ENCODE measurements around the gene SAE1.

SAE1 gene

DNA sequence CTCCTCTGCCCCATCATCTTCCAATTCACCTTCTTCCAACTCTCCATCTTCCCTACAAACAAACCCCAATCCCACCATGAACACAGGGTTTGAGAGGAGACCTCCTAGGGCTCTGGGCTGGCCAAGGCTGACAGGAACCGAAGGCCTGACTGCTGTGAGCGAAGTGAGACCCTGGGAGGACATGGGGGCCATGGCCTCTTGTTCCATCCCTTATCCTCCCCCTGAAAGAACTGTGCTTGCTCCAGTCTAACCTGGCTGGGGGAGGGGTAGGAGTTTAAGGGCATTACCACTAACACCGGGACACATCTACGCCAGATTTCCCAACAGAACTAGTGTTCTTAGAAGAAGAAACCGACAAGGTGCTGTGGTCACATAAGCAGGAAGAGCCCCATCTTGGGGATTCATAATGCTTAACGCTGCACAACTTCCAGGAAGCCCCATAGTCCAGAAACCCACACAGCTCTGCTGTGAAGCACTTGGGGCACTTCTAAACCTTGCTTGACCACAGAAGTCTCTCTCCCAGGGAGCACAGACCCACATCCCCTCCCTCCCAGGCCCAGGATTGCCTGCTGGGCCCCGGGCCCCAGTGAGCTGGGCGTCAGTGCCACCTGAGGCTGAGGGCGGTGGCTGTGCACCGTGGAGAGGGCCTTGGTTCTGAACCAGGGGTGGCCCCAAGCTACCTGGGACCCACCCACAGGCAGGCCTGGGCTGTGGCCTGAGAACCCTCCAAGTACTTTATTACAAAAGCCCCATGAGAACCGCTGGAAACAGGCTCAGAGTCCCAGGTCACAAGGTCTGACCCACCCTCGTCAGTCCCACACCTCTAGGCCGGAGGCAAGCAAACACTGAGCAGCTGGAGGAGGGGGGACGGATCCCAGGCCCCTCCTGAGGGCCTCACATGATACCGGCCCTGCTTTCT lies 35.8 kb upstream of the SAE1 start:
- Histone ChIP-seq H3K27ac (peak overlapping the region; percentile 36; the same call in 1 of the 2 replicates), H3K9me3 (ENCODE audit: low read depth, low read length) (no peaks in the 10 kb centered on the region), H3K4me3 (no peak overlapping the region), H3K36me3 (ENCODE audit: insufficient read depth, low read length) (peaks cover 34% of the 10 kb centered on the region), H3K9ac (ENCODE audit: insufficient read length) (no peak overlapping the region)
- TF ChIP-seq FOXP2 (optimal IDR thresholded peaks at IDR 0.05; ENCODE audit: control extremely low read depth, extremely low read length, insufficient read depth) (no peak), POLR2AphosphoS5 (IDR thresholded peaks at IDR 0.05; ENCODE audit: borderline replicate concordance, low read depth, low read length) (no peak), EZH2 (IDR thresholded peaks at IDR 0.05) (no peak)
- no peak for DNase-seq (ENCODE audit: low read depth, low spot score)

DNA sequence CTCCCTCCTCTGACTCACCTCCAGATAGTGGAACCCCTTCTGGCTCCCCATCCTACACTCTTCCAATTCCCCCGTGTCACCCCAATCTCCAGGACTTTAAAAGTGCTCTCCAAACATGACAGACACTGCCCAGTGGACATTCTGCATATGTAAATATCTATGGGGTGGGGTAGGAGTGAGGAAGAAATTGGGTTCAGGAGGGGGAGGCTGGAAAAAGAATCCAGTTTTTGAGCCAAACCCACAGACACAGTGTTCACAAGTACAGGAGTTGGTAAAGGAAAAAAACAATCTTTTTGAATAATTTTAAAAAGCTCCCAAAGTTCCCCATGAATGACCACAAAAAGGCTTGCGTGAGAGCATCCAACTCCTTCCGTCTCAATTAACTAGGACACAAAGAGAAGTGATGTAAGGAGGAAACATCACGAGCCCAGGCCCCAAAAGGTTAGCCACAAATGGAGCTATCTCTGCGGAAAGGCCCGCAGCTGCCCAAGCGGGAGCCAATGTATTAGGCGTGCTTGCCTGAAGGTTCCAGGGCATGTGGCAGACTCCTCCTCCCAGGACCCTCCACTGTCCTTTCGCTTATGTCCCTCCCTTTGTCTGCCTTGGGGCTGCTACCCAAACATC lies 35.0 kb upstream of the SAE1 start:
- no peak overlapping the region for H3K4me3 ChIP-seq
- TF ChIP-seq FOXP2 (optimal IDR thresholded peaks at IDR 0.05; ENCODE audit: control extremely low read depth, extremely low read length, insufficient read depth) = no peak
- no peak for TF ChIP-seq EZH2 (IDR thresholded peaks at IDR 0.05)
- no peak for TF ChIP-seq POLR2AphosphoS5 (IDR thresholded peaks at IDR 0.05; ENCODE audit: borderline replicate concordance, low read depth, low read length)
- no peak for DNase-seq (ENCODE audit: low read depth, low spot score)
- H3K36me3 ChIP-seq (ENCODE audit: insufficient read depth, low read length) = peaks cover 27% of the 10 kb centered on the region; the same call in 1 of the 2 replicates
- H3K9ac ChIP-seq (ENCODE audit: insufficient read length) = no peak overlapping the region
- no peaks in the 10 kb centered on the region for H3K9me3 ChIP-seq (ENCODE audit: low read depth, low read length)
- H3K27ac ChIP-seq = no peak overlapping the region

DNA sequence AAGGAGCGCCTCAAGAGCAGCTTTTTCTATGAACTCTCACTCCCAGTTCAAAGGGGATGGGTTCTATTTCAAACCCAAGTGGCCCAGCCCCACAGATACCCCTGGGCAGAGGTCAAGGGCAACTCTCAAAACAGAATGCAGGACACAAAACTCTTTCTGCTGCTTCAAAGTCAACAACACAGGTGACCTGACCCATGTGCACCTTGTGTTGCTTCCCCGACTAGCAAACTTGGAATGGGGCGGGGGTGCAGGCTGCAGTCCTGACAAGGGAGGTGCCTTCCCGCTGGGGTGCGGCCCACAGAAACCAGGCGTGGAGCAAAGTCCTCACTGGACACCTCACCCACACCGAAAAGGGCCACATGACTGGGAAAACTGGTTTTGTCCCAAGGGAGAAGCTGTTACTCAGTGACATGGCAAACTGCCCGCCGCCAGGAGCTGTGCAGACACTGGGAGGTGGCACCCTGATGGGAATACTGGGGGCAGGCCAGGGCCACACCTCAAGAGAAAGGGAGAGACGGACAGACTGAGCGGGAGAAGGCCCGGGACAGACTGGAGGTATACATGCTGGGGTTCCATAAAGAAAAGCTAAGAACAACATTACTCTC lies 34.4 kb upstream of the SAE1 start:
- no peak overlapping the region for H3K4me3 ChIP-seq
- H3K9me3 ChIP-seq (ENCODE audit: low read depth, low read length) = no peaks in the 10 kb centered on the region
- DNase-seq (ENCODE audit: low read depth, low spot score) = no peak
- TF ChIP-seq POLR2AphosphoS5 (IDR thresholded peaks at IDR 0.05; ENCODE audit: borderline replicate concordance, low read depth, low read length) = no peak
- TF ChIP-seq EZH2 (IDR thresholded peaks at IDR 0.05) = no peak
- no peak for TF ChIP-seq FOXP2 (optimal IDR thresholded peaks at IDR 0.05; ENCODE audit: control extremely low read depth, extremely low read length, insufficient read depth)
- no peak overlapping the region for H3K27ac ChIP-seq
- no peak overlapping the region for H3K9ac ChIP-seq (ENCODE audit: insufficient read length)
- H3K36me3 ChIP-seq (ENCODE audit: insufficient read depth, low read length) = peaks cover 26% of the 10 kb centered on the region; the same call in 1 of the 2 replicates

- peaks cover 26% of the 10 kb centered on the region; the same call in 1 of the 2 replicates for H3K36me3 ChIP-seq (ENCODE audit: insufficient read depth, low read length)
- TF ChIP-seq POLR2AphosphoS5 (IDR thresholded peaks at IDR 0.05; ENCODE audit: borderline replicate concordance, low read depth, low read length) = no peak
- TF ChIP-seq FOXP2 (optimal IDR thresholded peaks at IDR 0.05; ENCODE audit: control extremely low read depth, extremely low read length, insufficient read depth) = no peak
- no peak for TF ChIP-seq EZH2 (IDR thresholded peaks at IDR 0.05)
- no peak overlapping the region for H3K9ac ChIP-seq (ENCODE audit: insufficient read length)
- H3K9me3 ChIP-seq (ENCODE audit: low read depth, low read length) = no peaks in the 10 kb centered on the region
- no peak overlapping the region for H3K27ac ChIP-seq
- H3K4me3 ChIP-seq = no peak overlapping the region
- no peak for DNase-seq (ENCODE audit: low read depth, low spot score)
Measured at GRCh38 chr19:47096721-47097120, 33.9 kb upstream of the SAE1 start.

DNA sequence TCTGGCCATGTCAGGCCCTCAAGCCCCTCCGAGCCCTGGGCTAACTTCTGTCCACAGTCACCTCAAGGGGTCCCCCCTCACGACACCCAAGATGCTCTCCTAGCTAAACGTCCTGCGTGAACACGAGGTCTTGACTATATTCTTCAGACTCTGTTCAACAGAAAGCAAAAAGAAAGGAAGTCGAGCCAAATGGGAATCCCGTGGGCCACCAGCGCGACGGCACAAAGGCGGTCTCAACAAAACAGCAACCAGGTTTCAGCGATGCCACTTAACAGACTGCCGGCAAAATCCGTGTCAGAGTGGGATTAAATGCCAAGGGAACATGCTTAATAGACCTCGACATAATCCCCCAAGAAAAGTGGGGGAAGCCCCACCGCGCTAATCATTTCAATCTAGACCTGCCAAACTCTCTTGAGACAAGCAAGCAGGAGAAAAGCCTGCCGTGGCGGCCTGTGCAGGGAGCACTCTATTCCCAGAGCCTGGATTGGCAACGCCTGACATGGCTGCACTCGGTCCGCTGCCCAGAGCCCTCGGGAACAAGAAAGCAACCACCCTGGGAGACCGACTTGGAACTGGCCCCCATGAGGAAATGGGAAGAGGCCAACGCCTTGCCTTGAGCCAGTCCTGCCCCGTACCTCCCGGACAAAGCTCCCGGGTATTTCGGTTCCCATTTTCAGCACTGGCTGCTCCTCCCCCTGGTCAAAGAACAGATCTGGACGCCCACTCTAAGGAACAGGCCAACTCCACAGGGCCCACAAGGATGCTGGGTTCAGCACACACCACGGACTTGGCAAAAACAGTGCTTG lies 33.0 kb upstream of the SAE1 start:
- peak overlapping the region; percentile 38 for H3K27ac ChIP-seq
- H3K9ac ChIP-seq (ENCODE audit: insufficient read length) = no peak overlapping the region
- H3K4me3 ChIP-seq = no peak overlapping the region
- H3K36me3 ChIP-seq (ENCODE audit: insufficient read depth, low read length) = peaks cover 23% of the 10 kb centered on the region; the same call in 1 of the 2 replicates
- no peak for DNase-seq (ENCODE audit: low read depth, low spot score)
- TF ChIP-seq POLR2AphosphoS5 (IDR thresholded peaks at IDR 0.05; ENCODE audit: borderline replicate concordance, low read depth, low read length) = no peak
- no peak for TF ChIP-seq EZH2 (IDR thresholded peaks at IDR 0.05)
- TF ChIP-seq FOXP2 (optimal IDR thresholded peaks at IDR 0.05; ENCODE audit: control extremely low read depth, extremely low read length, insufficient read depth) = no peak
- no peaks in the 10 kb centered on the region for H3K9me3 ChIP-seq (ENCODE audit: low read depth, low read length)

- TF ChIP-seq FOXP2 (optimal IDR thresholded peaks at IDR 0.05; ENCODE audit: control extremely low read depth, extremely low read length, insufficient read depth) = no peak
- TF ChIP-seq POLR2AphosphoS5 (IDR thresholded peaks at IDR 0.05; ENCODE audit: borderline replicate concordance, low read depth, low read length) = no peak
- no peak for TF ChIP-seq EZH2 (IDR thresholded peaks at IDR 0.05)
- no peak overlapping the region for H3K9ac ChIP-seq (ENCODE audit: insufficient read length)
- H3K27ac ChIP-seq = no peak overlapping the region
- no peak for DNase-seq (ENCODE audit: low read depth, low spot score)
- no peak overlapping the region for H3K4me3 ChIP-seq
- H3K9me3 ChIP-seq (ENCODE audit: low read depth, low read length) = no peaks in the 10 kb centered on the region
- H3K36me3 ChIP-seq (ENCODE audit: insufficient read depth, low read length) = peaks cover 14% of the 10 kb centered on the region; the same call in 1 of the 2 replicates
Measured at GRCh38 chr19:47098608-47099007, 32.0 kb upstream of the SAE1 start.

- Histone ChIP-seq H3K36me3 (ENCODE audit: insufficient read depth, low read length) (peaks cover 4% of the 10 kb centered on the region; the same call in 1 of the 2 replicates), H3K9ac (ENCODE audit: insufficient read length) (no peak overlapping the region), H3K27ac (no peak overlapping the region), H3K4me3 (no peak overlapping the region), H3K9me3 (ENCODE audit: low read depth, low read length) (no peaks in the 10 kb centered on the region)
- no peak for DNase-seq (ENCODE audit: low read depth, low spot score)
- TF ChIP-seq POLR2AphosphoS5 (IDR thresholded peaks at IDR 0.05; ENCODE audit: borderline replicate concordance, low read depth, low read length) = no peak
- no peak for TF ChIP-seq EZH2 (IDR thresholded peaks at IDR 0.05)
- no peak for TF ChIP-seq FOXP2 (optimal IDR thresholded peaks at IDR 0.05; ENCODE audit: control extremely low read depth, extremely low read length, insufficient read depth)
Measured at GRCh38 chr19:47099576-47100050, 31.0 kb upstream of the SAE1 start.
